Amygdala (tissue), 56 donors: Measurements from ENCODE around the gene NSD2.
"Not testable (repeated sequence)": the region's sequence is repeated elsewhere in the genome, so short reads cannot be mapped to it uniquely, and the experiment has no call there.

Source experiments
- DNase-seq, 56 donors: peaks; one replicate each; lab custom pipeline; 2025; lab: John Stamatoyannopoulos, UW

NSD2 gene

DNA sequence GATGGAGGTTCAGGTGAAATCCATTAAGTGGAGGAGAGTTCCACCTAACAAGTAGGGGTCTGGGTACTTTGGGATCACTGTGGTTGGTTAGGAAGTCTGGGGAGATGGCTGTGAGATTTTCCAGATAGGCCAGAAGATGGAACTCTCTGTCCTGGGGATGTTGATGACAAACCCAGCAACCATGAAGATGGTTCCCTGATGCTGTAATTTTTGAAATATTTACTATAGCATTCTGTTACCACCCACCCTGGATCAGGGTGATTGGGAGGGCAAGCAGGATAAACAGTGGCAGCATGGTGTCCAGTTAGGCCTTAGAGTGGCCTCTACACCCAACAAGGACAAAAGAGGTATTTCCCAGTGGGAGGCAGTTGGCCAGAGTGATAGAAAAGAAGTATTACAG lies 153.5 kb downstream of the NSD2 start:
- DNase-seq: no peak

- DNase-seq: no peak
Measured at GRCh38 chr4:2025817-2026216, 154.6 kb downstream of the NSD2 start.

- DNase-seq: not testable (repeated sequence)
Measured at GRCh38 chr4:2027120-2027519, 155.9 kb downstream of the NSD2 start.

- not testable (repeated sequence) for DNase-seq
Measured at GRCh38 chr4:2031161-2031560, 160.0 kb downstream of the NSD2 start.
